ENCODE measurements around the gene GPHN. TPM values are rescaled to one million over a fixed set of nuclear protein-coding genes. Genes with fewer than 3 reads are reported as not detected.

Gene GPHN
- total and polyA plus RNA-seq, 2 experiments from 2014 or later = 15.1 to 20.1 TPM

GRCh38 chr14:66975251-66975650 is 467.3 kb downstream of the GPHN start:
- Histone ChIP-seq H3K4me1 (ENCODE audit: low read depth) (no peaks in the 10 kb centered on the region), H3K27me3 (no peaks in the 10 kb centered on the region), H3K9me3 (ENCODE audit: low read depth) (no peaks in the 10 kb centered on the region), H3K36me3 (no peaks in the 10 kb centered on the region), H3K27ac (no peak overlapping the region), H3K4me3 (no peak overlapping the region)
- no peak for DNase-seq (ENCODE audit: low read depth in 1 of 2, low spot score in 1 of 2)
- no peak for TF ChIP-seq CTCF (IDR thresholded peaks at IDR 0.05; ENCODE audit: low read depth, low read length)

- no peak for TF ChIP-seq CTCF (IDR thresholded peaks at IDR 0.05; ENCODE audit: low read depth, low read length)
- Histone ChIP-seq H3K9me3 (ENCODE audit: low read depth) (no peaks in the 10 kb centered on the region), H3K36me3 (no peaks in the 10 kb centered on the region), H3K4me3 (no peak overlapping the region), H3K27me3 (no peaks in the 10 kb centered on the region), H3K4me1 (ENCODE audit: low read depth) (no peaks in the 10 kb centered on the region), H3K27ac (no peak overlapping the region)
- no peak for DNase-seq (ENCODE audit: low read depth in 1 of 2, low spot score in 1 of 2)
Measured at GRCh38 chr14:66979101-66979974, 471.4 kb downstream of the GPHN start.

DNA sequence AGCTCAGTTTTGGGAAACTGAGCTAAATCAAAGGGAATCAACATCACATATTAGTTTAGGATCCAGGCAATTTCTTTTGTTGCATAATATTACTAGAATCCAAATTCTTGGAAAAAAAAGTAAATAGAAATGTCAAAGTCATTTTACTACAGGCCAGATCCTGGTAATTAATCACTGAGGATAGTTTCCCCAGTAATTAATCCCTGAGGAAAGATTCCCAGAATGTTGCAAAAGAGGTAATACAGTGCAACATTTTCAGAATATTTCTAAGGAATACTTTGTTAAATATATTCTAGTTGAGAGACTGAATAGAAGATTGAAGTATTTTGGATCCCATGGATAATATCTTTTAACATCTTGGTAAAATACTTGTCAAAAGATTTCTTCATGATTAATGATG is 474.3 kb downstream of the GPHN start:
- Histone ChIP-seq H3K4me1 (ENCODE audit: low read depth) (no peaks in the 10 kb centered on the region), H3K9me3 (ENCODE audit: low read depth) (no peaks in the 10 kb centered on the region), H3K4me3 (no peak overlapping the region), H3K36me3 (no peaks in the 10 kb centered on the region), H3K27ac (no peak overlapping the region), H3K27me3 (no peaks in the 10 kb centered on the region)
- no peak for DNase-seq (ENCODE audit: low read depth in 1 of 2, low spot score in 1 of 2)
- no peak for TF ChIP-seq CTCF (IDR thresholded peaks at IDR 0.05; ENCODE audit: low read depth, low read length)

- TF ChIP-seq CTCF (IDR thresholded peaks at IDR 0.05; ENCODE audit: low read depth, low read length) = no peak
- Histone ChIP-seq H3K27ac (no peak overlapping the region), H3K27me3 (no peaks in the 10 kb centered on the region), H3K4me1 (ENCODE audit: low read depth) (no peaks in the 10 kb centered on the region), H3K9me3 (ENCODE audit: low read depth) (no peaks in the 10 kb centered on the region), H3K36me3 (no peaks in the 10 kb centered on the region), H3K4me3 (no peak overlapping the region)
- no peak for DNase-seq (ENCODE audit: low read depth in 1 of 2, low spot score in 1 of 2)
Measured at GRCh38 chr14:66992776-66993175, 484.8 kb downstream of the GPHN start.

GRCh38 chr14:66993512-66993911 is 485.6 kb downstream of the GPHN start:
- H3K36me3 ChIP-seq = no peaks in the 10 kb centered on the region
- H3K4me1 ChIP-seq (ENCODE audit: low read depth) = no peaks in the 10 kb centered on the region
- no peaks in the 10 kb centered on the region for H3K9me3 ChIP-seq (ENCODE audit: low read depth)
- no peak for DNase-seq (ENCODE audit: low read depth in 1 of 2, low spot score in 1 of 2)
- no peaks in the 10 kb centered on the region for H3K27me3 ChIP-seq
- H3K4me3 ChIP-seq = no peak overlapping the region
- no peak for TF ChIP-seq CTCF (IDR thresholded peaks at IDR 0.05; ENCODE audit: low read depth, low read length)
- H3K27ac ChIP-seq = no peak overlapping the region

Measured in cardiac muscle cell (in vitro differentiated cells and primary cell).